GM12891 (cell line): ENCODE data around the gene CMTM6.

Experiments
- PAX5 ChIP-seq: IDR thresholded peaks from 2 replicates; pipeline ENCODE4 v1.6.1; 2011; ENCODE audit warnings: low read length, moderate library complexity, mild to moderate bottlenecking; ENCODE audit not compliant: insufficient read depth, severe bottlenecking
- POLR2A ChIP-seq: IDR thresholded peaks from 2 replicates; pipeline ENCODE4 v1.6.1; 2011; ENCODE audit warnings: low read depth, low read length, control low read depth
- POLR2AphosphoS5 ChIP-seq: IDR thresholded peaks from 2 replicates; pipeline ENCODE4 v1.6.1; 2011; ENCODE audit warnings: low read depth, low read length, control low read depth
- POU2F2 ChIP-seq: IDR thresholded peaks from 2 replicates; pipeline ENCODE4 v1.6.1; 2011; ENCODE audit warnings: low read depth, mild to moderate bottlenecking, control low read depth, low read length, moderate library complexity
- SPI1 ChIP-seq: IDR thresholded peaks from 2 replicates; pipeline ENCODE4 v1.6.1; 2011; ENCODE audit warnings: low read depth, low read length, control low read depth
- TAF1 ChIP-seq: IDR thresholded peaks from 2 replicates; pipeline ENCODE4 v1.6.1; 2011; ENCODE audit warnings: low read depth, low read length, control low read depth

DNA sequence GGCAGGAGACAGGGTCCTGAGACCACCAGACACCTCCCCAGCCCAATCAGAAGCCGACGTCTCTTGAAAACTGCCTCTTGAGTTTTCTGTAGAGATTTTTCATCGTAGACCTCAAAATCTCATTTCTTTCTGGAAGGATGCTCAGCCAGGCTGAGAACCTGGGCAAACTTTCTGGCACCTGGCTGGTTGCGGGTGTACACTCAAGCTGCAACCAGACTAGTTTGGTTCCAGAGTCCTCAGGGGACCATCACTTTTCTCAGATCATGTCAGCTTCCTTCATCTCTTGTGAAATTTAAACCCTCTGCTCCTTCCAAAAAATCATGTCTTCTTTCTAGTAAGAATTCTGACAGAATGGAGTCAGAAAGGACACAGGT lies 65.8 kb downstream of the CMTM6 start:
- TF ChIP-seq POLR2A = no peak
- peak; percentile 26 for TF ChIP-seq PAX5
- TF ChIP-seq POLR2AphosphoS5 = no peak
- TF ChIP-seq TAF1 = no peak
- TF ChIP-seq SPI1 = no peak
- no peak for TF ChIP-seq POU2F2
